Pancreas (tissue), 10 donors: ENCODE data around the gene FEZ2. TPM values are rescaled to one million over a fixed set of nuclear protein-coding genes. Genes with fewer than 3 reads are reported as not detected.

Experiments
- ATAC-seq, 4 donors: fragments of 200-7000 bp; cut with Tn5 transposase; one replicate each; pipeline versions ENCODE4 v1.8.0 to v1.9.1; 2020; ENCODE audit warnings: mild to moderate bottlenecking in 4 of 4, moderate library complexity in 4 of 4
- DNase-seq, 6 donors: peaks; one replicate each; pipeline ENCODE4 v3.0.0-alpha.2; 2020
- FAIRE-seq: peaks from 2 replicates; lab custom pipeline; 2012; peaks lifted over from hg19 to GRCh38; lab: Jason Lieb, UNC
- H3K27ac ChIP-seq, 4 donors: fragments of 200-600 bp; sonication (generic); 1 replicate in 3 of 4; 2 replicates in 1 of 4; pipeline versions ENCODE4 v1.5.0 to v1.8.0; 2020
- H3K27me3 ChIP-seq, 4 donors: fragments of 200-600 bp; one replicate each; pipeline ENCODE4 v1.8.0; 2021
- H3K36me3 ChIP-seq, 3 donors: fragments of 200-600 bp; sonication (generic) in 1 of 3; one replicate each; pipeline versions ENCODE4 v1.5.0 to v1.8.0; 2020 to 2021
- H3K4me1 ChIP-seq, 3 donors: fragments of 200-600 bp; one replicate each; pipeline ENCODE4 v1.8.0; 2021
- H3K4me3 ChIP-seq, 4 donors: fragments of 200-600 bp; sonication (generic) in 2 of 4; one replicate each; pipeline versions ENCODE4 v1.5.0 to v1.8.0; 2020 to 2021
- H3K9me3 ChIP-seq, 4 donors: fragments of 200-600 bp; one replicate each; pipeline ENCODE4 v1.8.0; 2021
- CTCF ChIP-seq, 4 donors: fragments of 200-600 bp; sonication (generic) in 3 of 4; IDR thresholded peaks; one replicate each; pipeline versions ENCODE4 v1.5.0 to v1.8.0; 2021; ENCODE audit warnings: antibody characterized with exemption in 4 of 4
- WGBS, 2 donors: extraction: QIAGEN DNeasy Blood & Tissue Kit; methylation state at CpG; one replicate each; pipeline ENCODE4 v1.1.7; 2013; 5-methylcytosine and 5-hydroxymethylcytosine counted together
- intact Hi-C, 3 donors: fragments of 100-400 bp; cut with DNase I; formaldehyde crosslinking; loops; one replicate each; pipeline versions ENCODE4 v1.11.1 to v1.14.2; 2022
- polyA plus RNA-seq, 2 donors: library from polyadenylated mRNA; stranded (reverse); fragments of 200-250 nt; gene quantifications; one replicate each; pipeline ENCODE4 v1.2.3, GENCODE V29; 2013
- total RNA-seq, 6 donors: library from RNA; stranded (reverse); fragmentation: NEBNext Ultra II Directional in 4 of 6; extraction: Animal tissue kit (Norgen Biotek cat#: 25700) in 4 of 6; gene quantifications; one replicate each; pipeline versions ENCODE4 v1.2.1 to v1.2.4, GENCODE V29; 2021 to 2023
- donor health status: healthy with polysubstance abuse.
- donor health status: DM: no; HTN: no; CAD: no; lungs with moderate emphysema.
- donor health status: DM: no; HTN: no; CAD: no.
- donor health status: control.
- donor health status: control.
- donor health status: Bipolar disorder and iron deficiency.
- donor health status: DM: yes; HTN: yes; CAD: no.
- donor health status: DM: no; HTN: no; CAD: no.
- donor health status: DM: no; HTN: no; CAD: no.
- donor health status: DM: yes; HTN: yes; CAD: no.

FEZ2 gene
- total and polyA plus RNA-seq, 8 donors: 7.0 to 18.2 (median 9.4) TPM

- FAIRE-seq (no peak), ATAC-seq (no peak), DNase-seq (no peak)
- Histone ChIP-seq H3K4me1 (no peaks in the 10 kb centered on the region), H3K27ac (no peak overlapping the region), H3K4me3 (no peak overlapping the region), H3K27me3 (no peaks in the 10 kb centered on the region), H3K9me3 (no peaks in the 10 kb centered on the region), H3K36me3 (peaks cover 0 to 3% (median 0%) of the 10 kb centered on the region in 3 donors)
- 51 to 57% methylated on average over 4 of the region's 4 CpGs for WGBS, 2 donors
- intact Hi-C loops: no loop called here
- no peak for TF ChIP-seq CTCF (IDR thresholded peaks at IDR 0.05)
Measured at GRCh38 chr2:36523153-36523552, 74.8 kb downstream of the FEZ2 start.

- peaks cover 0 to 11% (median 0%) of the 10 kb centered on the region in 3 donors for H3K36me3 ChIP-seq
- H3K27ac ChIP-seq: no peak overlapping the region
- no peaks in the 10 kb centered on the region for H3K9me3 ChIP-seq
- no peak for TF ChIP-seq CTCF (IDR thresholded peaks at IDR 0.05)
- FAIRE-seq (no peak), ATAC-seq (no peak), DNase-seq (no peak)
- intact Hi-C loops: no loop called here
- WGBS, 2 donors: 84 to 95% methylated on average over 4 of the region's 4 CpGs
- no peaks in the 10 kb centered on the region for H3K27me3 ChIP-seq
- H3K4me1 ChIP-seq: no peaks in the 10 kb centered on the region
- H3K4me3 ChIP-seq: no peak overlapping the region
Measured at GRCh38 chr2:36520431-36520830, 77.5 kb downstream of the FEZ2 start.

- intact Hi-C loops: no loop called here
- no peak for DNase-seq
- 74 to 81% methylated on average over 8 of the region's 8 CpGs for WGBS, 2 donors
- H3K36me3 ChIP-seq: peaks cover 0 to 12% (median 0%) of the 10 kb centered on the region in 3 donors
- ATAC-seq: no peak
- no peak for TF ChIP-seq CTCF (IDR thresholded peaks at IDR 0.05)
- H3K27me3 ChIP-seq: no peaks in the 10 kb centered on the region
- H3K4me1 ChIP-seq: no peaks in the 10 kb centered on the region
- H3K4me3 ChIP-seq: no peak overlapping the region
- FAIRE-seq: no peak
- no peak overlapping the region for H3K27ac ChIP-seq
- H3K9me3 ChIP-seq: no peaks in the 10 kb centered on the region
Measured at GRCh38 chr2:36516136-36516870, 81.7 kb downstream of the FEZ2 start.

GRCh38 chr2:36515538-36515937, 82.4 kb downstream of the FEZ2 start:
- no peak for TF ChIP-seq CTCF (IDR thresholded peaks at IDR 0.05)
- no peak for FAIRE-seq
- intact Hi-C loops: no loop called here
- 90 to 92% methylated on average over 7 of the region's 7 CpGs for WGBS, 2 donors
- Histone ChIP-seq H3K4me3 (no peak overlapping the region), H3K27me3 (no peaks in the 10 kb centered on the region), H3K27ac (no peak overlapping the region), H3K36me3 (peaks cover 0 to 12% (median 0%) of the 10 kb centered on the region in 3 donors), H3K9me3 (no peaks in the 10 kb centered on the region), H3K4me1 (no peaks in the 10 kb centered on the region)
- no peak for DNase-seq
- ATAC-seq: no peak

- no peak for FAIRE-seq
- no peak for DNase-seq
- Histone ChIP-seq H3K27me3 (no peaks in the 10 kb centered on the region), H3K4me1 (no peaks in the 10 kb centered on the region), H3K4me3 (no peak overlapping the region), H3K9me3 (no peaks in the 10 kb centered on the region), H3K27ac (no peak overlapping the region), H3K36me3 (peaks cover 0 to 12% (median 0%) of the 10 kb centered on the region in 3 donors)
- intact Hi-C loops: no loop called here
- TF ChIP-seq CTCF (IDR thresholded peaks at IDR 0.05): no peak
- no peak for ATAC-seq
- 84 to 97% methylated on average over 2 of the region's 2 CpGs for WGBS, 2 donors
Measured at GRCh38 chr2:36513661-36514060, 84.3 kb downstream of the FEZ2 start.
